Left ventricle myocardium inferior (tissue), 1 donor: ENCODE measurements around the gene KCNJ12. TPM values are rescaled to one million over a fixed set of nuclear protein-coding genes. Genes with fewer than 3 reads are reported as not detected.
"Not testable (repeated sequence)": the region's sequence is repeated elsewhere in the genome, so short reads cannot be mapped to it uniquely, and the experiment has no call there.

Experiments
- DNase-seq: peaks from one replicate; pipeline ENCODE4 v3.0.0-alpha.2; 2020
- H3K27ac ChIP-seq: fragments of 200-600 bp; replicated peaks from 2 replicates; pipeline ENCODE4 v1.8.0; 2021
- H3K27me3 ChIP-seq: fragments of 200-600 bp; 2 replicates; pipeline ENCODE4 v1.8.0; 2021; ENCODE audit warnings: low read depth
- H3K36me3 ChIP-seq: fragments of 200-600 bp; 2 replicates; pipeline ENCODE4 v1.8.0; 2021
- H3K4me1 ChIP-seq: fragments of 200-600 bp; 2 replicates; pipeline ENCODE4 v1.8.0; 2021
- H3K4me3 ChIP-seq: fragments of 200-600 bp; 2 replicates; pipeline ENCODE4 v1.8.0; 2021; ENCODE audit warnings: mild to moderate bottlenecking, moderate library complexity
- H3K9me3 ChIP-seq: fragments of 200-600 bp; replicated peaks from 2 replicates; pipeline ENCODE4 v1.8.0; 2021
- intact Hi-C: fragments of 100-400 bp; cut with micrococcal nuclease; formaldehyde crosslinking; loops from one replicate; pipeline ENCODE4 v1.11.0; 2022
- total RNA-seq: library from RNA; stranded (reverse); fragmentation: NEBNext Ultra II Directional; extraction: Animal tissue kit (Norgen Biotek cat#: 25700); gene quantifications from one replicate; pipeline ENCODE4 v1.2.1, GENCODE V29; 2021
- donor health status: DM: no; HTN: yes; CAD: no; lungs with severe emphysema.

The KCNJ12 gene
- total RNA-seq, 1 donor from 2014 or later = 12.3 TPM

DNA sequence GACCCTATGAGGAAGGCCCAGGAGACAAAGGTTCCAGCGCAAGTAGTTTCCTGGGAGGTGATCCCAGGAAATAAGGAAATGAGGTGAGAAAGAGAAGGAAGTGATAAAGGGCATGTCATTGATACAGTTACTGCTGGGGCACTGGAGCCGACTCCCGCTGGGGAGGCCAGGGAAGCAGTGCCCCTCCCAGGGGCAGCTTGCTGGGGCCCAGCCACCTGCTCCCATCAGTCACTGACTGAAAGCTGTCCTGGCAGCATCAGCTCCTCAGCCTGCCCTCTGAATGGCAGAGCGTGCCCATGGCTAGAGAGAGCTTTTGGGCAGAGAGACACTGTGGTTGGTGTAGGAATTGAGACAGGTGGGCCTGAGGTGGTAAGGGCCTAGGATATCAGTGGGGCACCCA, 33.2 kb downstream of the KCNJ12 start:
- H3K27ac ChIP-seq, H3K36me3 ChIP-seq, H3K4me3 ChIP-seq, intact Hi-C loops, H3K9me3 ChIP-seq, H3K27me3 ChIP-seq: not testable (repeated sequence)
- H3K4me1 ChIP-seq = peaks cover 17% of the 10 kb centered on the region
- peak; percentile 5 for DNase-seq

DNA sequence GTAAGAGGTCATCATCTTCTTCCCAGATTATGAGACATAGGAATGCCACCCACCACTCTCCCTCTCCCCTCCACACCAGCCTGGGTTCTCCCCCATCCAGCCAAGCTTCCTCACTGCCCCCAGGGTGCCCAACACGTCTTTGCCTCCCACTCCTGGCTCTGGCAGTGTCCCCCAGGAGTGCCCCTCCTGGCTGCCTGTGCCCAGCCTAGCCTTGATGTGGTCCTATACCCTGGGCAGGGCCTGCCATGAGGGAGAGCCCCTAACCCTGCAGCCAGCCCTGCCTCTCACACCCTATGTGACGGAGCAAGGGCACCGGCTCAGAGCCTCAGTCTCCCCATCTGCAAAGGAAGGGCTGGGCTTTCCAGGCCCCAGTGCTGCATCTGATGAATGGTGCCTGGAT, 33.8 kb downstream of the KCNJ12 start:
- peak; percentile 7 for DNase-seq
- H3K27ac ChIP-seq, H3K9me3 ChIP-seq, H3K4me3 ChIP-seq, intact Hi-C loops, H3K36me3 ChIP-seq, H3K27me3 ChIP-seq: not testable (repeated sequence)
- peaks cover 11% of the 10 kb centered on the region for H3K4me1 ChIP-seq

DNA sequence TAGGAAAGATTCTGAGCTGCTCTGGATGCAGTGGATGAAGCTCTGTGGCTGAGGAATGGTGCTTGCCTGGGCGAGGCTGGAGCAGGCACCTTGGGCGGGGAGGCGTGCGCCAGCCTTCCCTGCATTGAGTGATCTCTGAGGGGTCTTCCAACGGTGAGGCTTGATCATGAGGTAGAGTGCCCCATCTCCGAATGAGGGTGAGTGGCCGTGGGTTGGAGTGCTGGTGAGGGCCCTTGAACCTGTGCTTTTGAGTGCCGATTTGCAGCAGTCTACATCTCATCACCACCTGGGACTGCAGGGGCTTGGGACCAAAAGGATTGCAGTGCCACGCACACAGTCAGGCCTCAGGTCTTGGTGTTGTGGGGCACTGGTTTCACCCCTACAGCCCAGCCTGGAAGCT, 34.2 kb downstream of the KCNJ12 start:
- H3K36me3 ChIP-seq, H3K4me1 ChIP-seq, H3K4me3 ChIP-seq, H3K27me3 ChIP-seq, intact Hi-C loops, H3K9me3 ChIP-seq, H3K27ac ChIP-seq: not testable (repeated sequence)
- peak; percentile 9 for DNase-seq

DNA sequence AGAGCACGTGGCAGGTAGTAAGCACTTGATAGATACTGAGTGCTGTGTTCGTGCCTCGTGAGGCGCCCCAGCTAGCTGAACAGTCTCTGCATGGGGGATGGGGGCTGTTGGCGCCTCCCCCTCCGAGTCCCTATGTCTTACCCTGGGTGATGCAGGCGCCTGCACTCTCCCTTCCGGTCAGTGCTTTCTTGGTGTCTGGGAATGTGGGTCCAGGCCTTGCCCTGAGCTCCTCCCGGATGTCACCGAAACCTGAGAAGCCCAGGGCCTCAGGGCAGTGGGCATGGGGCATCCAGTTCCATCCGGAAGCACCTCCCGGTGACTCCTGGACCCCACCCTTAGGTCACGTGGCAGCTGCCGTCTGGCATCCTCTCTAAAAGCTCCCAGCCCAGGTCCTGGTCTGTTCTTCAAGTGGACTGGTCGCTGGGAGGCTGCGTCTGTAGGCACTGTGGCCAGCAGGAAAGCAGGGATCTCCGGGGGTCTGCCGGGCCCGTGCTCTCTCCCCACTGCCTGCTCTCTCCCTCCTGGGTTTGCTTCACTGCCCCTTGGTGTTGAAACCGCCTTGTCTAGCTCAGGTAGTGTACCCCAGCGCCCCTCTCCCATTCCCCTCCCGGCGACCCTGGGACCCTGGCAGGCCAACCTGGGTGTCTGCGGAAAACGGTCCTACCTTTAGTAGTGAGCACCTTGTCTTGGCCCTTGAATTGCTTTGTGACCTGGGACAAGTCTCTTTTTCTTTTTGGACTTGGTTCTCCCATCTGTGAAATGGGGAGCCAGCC, 34.9 kb downstream of the KCNJ12 start:
- H3K4me1 ChIP-seq, H3K27ac ChIP-seq, H3K9me3 ChIP-seq, intact Hi-C loops, H3K4me3 ChIP-seq, H3K36me3 ChIP-seq, H3K27me3 ChIP-seq: not testable (repeated sequence)
- peak; percentile 13 for DNase-seq

DNA sequence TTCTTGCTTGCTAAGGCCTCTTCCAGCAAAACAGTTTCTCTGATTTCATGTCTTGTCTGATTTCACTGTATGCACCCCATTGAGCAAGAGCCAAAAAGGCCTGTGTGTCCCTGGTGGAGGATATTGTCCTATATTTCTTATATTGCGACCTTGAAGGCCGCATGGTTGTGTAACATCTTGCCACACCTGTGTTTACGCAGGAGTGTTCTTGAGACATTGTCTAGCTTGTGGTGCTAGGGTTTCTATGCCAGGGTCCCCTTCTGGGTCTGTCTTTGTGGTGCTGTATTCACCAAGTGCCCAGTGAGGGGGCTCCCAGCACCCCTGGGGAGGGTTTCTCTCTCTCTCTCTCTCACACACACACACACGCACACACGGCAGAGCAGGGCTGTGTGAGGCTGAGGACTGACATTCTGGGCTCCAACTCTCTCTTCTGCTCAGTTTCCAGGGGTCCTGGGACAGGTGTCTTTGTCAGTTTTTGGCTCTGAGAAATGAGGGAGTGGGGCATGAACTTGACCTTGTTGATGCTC, 35.6 kb downstream of the KCNJ12 start:
- H3K27me3 ChIP-seq, intact Hi-C loops, H3K36me3 ChIP-seq, H3K4me1 ChIP-seq, H3K4me3 ChIP-seq, H3K27ac ChIP-seq, DNase-seq, H3K9me3 ChIP-seq: not testable (repeated sequence)

DNA sequence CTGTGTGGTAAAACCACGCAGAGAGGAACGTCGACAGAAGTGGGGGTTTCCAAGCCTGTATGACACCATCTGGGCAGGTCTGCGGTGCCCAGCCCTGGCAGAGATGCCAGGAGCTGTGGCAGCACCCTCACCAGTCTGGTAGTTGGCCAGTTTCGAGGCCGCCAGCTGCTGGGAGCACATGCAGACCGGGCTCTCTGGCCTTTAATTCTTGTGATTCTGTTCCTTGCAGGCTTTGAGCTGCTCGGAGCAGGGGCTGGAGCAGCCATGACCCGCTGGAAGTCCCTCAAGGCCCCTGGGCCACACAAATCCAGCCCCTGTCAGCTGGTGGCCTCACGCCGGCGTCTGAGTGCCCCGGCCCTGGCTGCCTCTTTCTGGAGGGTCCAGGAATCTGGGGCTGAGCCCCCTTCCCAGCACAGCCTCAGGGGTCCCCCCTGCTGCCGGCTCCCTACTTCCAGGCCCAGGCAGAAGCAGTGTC, 36.1 kb downstream of the KCNJ12 start:
- intact Hi-C loops, H3K9me3 ChIP-seq, H3K27ac ChIP-seq, H3K27me3 ChIP-seq, H3K36me3 ChIP-seq, H3K4me3 ChIP-seq, DNase-seq, H3K4me1 ChIP-seq: not testable (repeated sequence)

DNA sequence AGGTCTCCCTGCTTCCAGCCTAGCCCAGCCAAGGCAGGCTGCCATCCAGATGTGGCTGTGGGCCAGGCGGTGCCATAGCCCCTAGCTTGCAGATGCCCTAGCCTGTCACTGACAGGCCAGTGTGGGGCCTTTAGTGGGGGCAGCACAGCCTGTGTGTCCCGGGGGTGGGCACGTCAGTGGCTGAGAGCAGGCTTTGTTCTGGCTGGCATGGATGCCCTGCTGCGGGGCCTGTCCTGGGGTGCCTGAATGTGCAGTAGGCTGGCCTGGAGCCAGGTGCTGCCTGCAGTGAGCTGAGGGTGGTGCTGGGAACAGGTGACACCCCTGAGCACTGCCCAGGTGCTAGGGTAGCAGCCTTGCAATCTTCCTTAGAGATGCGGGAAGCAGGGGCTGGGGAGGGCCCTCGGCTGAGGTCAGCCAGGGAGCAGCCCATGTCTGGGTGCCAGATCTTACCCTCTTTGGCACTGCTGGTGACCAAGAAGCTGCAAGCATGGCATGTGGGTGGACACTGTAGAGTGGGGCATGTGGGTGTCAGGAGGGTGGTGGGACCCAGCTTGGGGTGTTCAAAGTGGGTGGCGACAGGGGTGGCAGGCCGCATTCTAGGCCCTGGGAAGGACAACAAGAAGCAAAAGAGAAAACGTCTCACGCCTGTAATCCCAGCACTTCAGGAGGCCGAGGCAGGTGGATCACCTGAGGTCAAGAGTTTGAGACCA, 37.6 kb downstream of the KCNJ12 start:
- H3K27ac ChIP-seq, DNase-seq, H3K4me3 ChIP-seq, H3K4me1 ChIP-seq, H3K36me3 ChIP-seq, intact Hi-C loops, H3K9me3 ChIP-seq, H3K27me3 ChIP-seq: not testable (repeated sequence)

DNA sequence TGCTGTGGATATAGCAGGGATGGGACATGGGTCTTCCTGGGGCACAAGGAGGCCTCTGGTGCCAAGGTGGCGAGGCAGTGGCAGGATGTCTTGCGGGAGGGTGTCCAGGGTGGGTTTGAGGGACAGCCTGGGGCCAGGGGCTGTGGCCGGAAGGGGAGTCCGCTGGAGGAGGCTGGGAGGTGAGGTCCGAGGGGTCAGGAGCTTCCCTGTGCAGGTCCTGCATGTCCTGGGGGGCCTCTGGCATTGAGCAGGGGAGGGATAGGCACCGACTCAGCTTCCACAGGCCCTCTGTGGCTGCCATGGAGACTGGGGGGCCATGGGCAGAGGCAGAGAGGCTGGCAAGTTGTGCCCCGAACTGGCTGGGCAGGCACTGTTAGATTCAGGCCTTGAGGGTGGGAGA, 38.5 kb downstream of the KCNJ12 start:
- H3K27ac ChIP-seq, H3K4me1 ChIP-seq, DNase-seq, H3K4me3 ChIP-seq, H3K27me3 ChIP-seq, H3K36me3 ChIP-seq, H3K9me3 ChIP-seq, intact Hi-C loops: not testable (repeated sequence)

DNA sequence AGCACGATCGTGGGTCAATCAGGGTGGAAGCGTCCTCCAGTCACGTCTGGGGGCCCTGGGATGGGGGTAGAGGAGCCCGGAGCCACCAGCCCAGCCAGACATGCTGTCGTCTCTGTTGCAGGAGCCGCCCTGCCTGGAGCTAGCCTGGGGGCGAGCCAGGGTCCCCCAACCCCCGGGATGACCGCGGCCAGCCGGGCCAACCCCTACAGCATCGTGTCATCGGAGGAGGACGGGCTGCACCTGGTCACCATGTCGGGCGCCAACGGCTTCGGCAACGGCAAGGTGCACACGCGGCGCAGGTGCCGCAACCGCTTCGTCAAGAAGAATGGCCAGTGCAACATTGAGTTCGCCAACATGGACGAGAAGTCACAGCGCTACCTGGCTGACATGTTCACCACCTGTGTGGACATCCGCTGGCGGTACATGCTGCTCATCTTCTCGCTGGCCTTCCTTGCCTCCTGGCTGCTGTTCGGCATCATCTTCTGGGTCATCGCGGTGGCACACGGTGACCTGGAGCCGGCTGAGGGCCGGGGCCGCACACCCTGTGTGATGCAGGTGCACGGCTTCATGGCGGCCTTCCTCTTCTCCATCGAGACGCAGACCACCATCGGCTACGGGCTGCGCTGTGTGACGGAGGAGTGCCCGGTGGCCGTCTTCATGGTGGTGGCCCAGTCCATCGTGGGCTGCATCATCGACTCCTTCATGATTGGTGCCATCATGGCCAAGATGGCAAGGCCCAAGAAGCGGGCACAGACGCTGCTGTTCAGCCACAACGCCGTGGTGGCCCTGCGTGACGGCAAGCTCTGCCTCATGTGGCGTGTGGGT, 39.2 kb downstream of the KCNJ12 start:
- H3K9me3 ChIP-seq, intact Hi-C loops, H3K36me3 ChIP-seq, DNase-seq, H3K27me3 ChIP-seq, H3K27ac ChIP-seq, H3K4me3 ChIP-seq: not testable (repeated sequence)
- peaks cover 14% of the 10 kb centered on the region for H3K4me1 ChIP-seq

DNA sequence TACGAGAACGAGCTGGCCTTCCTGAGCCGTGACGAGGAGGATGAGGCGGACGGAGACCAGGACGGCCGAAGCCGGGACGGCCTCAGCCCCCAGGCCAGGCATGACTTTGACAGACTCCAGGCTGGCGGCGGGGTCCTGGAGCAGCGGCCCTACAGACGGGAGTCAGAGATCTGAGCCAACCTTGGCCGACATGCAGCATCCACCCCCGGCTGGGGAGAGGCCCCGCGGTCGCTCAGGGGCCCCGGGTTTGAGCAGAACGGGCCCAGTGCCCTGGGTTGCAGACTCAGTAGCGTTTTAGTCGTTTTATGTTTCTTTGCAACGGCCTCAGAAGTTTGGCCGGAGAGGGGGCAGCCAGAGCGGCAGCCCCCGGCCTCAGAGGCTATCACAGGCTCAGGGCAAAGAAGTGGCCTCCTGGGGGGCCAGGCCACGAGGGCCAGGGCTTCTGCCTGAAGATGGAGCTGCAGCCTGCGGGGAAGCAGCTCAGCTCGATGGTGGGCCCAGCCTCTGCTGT, 40.4 kb downstream of the KCNJ12 start:
- intact Hi-C loops, H3K9me3 ChIP-seq, DNase-seq, H3K36me3 ChIP-seq, H3K27me3 ChIP-seq, H3K4me3 ChIP-seq, H3K27ac ChIP-seq: not testable (repeated sequence)
- peaks cover 22% of the 10 kb centered on the region for H3K4me1 ChIP-seq

DNA sequence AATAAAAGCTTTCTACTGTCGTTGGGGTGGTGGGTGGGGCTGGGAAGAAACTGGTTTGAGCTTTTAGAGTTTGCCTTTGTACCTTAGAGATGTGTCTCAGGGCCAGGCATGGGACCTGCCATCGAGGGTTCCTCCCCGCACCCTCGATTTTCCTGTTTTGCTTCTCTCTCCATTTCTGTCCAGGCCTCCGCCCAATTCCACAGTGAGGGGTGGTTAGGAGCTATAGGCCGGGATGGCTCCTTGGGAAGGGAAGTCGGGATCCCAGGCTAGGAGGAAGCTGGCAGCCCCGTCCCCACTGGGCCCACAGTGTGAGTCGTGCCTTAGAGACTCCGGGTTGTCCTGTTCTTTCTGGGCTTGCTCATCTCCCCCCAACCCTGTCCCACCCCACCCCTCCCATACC, 41.2 kb downstream of the KCNJ12 start:
- H3K27ac ChIP-seq, H3K27me3 ChIP-seq, H3K4me3 ChIP-seq, H3K36me3 ChIP-seq, DNase-seq, H3K9me3 ChIP-seq, intact Hi-C loops: not testable (repeated sequence)
- peaks cover 24% of the 10 kb centered on the region for H3K4me1 ChIP-seq
